Inflammatory macrophage treated with lipopolysaccharide for 1 hour (primary cell): ENCODE data around the gene LDHD.
"Not testable (repeated sequence)": the region's sequence is repeated elsewhere in the genome, so short reads cannot be mapped to it uniquely, and the experiment has no call there.

ENCODE experiments used
- DNase-seq, 2 donors: peaks; one replicate each; pipeline ENCODE4 v3.0.0-alpha.2; 2020 to 2022

The LDHD gene

GRCh38 chr16:75099075-75099667 lies 17.4 kb downstream of the LDHD start:
- DNase-seq: no peak

DNA sequence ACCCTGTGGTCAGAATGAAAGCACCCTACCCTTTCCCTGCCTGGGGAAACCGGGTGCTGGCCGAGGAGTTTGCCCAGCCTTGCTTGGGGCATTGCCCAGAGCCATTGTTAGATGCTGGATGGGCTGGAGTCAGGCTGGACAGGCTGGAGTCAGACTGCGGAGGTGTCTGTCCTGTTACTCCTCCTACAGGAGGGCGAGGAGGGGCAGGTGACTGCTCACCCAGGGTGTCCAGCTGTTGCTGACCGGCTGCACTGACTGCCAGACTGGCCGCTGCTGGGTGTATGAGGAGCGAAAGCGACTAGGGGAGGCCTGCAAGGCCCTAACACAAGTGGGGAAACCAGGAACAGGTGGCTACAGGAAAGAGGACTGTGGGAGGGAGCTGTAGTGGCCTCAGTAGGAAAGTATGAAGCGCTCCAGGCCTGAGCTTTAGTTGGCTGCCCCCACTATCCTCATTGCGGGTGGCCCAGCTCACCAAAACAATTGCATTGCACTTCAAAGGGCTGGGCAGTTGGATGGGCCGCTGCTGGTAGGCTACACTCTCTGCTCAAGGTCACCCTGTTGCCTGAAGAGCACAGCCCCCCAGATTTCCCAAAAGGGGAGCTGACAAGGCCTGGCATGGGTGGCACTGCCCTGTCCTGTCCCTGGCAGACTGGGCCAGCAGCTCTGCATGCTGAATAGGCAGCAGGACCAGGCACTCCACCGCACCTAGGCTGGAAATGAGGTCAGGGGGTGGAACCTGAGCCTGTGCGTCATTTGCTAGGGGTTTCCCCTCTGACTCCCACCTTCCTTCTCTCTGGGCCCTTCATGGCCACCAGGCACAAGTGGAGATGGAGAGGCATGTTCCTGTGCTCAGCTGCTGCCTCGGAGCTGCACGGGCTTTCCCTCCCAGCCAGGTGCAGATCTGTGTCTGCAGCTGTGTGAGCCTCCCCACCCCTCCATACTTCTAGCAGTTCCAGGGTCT lies 18.4 kb downstream of the LDHD start:
- no peak for DNase-seq

DNA sequence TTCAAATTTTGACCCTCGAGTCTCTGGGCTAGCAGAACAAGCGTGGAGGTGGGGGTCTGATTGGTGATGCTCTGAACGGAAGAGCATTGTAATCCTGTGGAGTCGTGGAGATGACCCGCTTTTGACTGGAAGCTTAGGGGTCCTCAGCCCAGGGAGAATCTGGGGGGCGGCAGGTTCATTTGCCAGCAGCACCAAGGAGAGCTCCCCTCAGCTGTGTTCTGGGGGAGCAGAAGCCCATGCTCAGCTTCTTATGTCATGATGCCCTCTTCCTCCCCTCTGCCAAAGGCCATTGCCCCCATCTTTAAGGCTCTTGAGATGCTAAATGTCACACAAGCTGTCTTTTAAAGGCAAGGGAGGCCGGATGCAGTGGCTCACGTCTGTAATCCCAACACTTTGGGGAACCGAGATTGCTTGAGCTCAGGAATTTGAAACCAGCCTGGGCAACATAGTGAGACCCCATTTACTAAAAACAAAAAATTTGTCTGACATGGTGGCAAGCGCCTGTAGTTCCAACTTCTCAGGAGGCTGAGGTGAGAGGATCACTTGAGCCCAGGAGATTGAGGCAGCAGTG lies 19.3 kb downstream of the LDHD start:
- DNase-seq: no peak

DNA sequence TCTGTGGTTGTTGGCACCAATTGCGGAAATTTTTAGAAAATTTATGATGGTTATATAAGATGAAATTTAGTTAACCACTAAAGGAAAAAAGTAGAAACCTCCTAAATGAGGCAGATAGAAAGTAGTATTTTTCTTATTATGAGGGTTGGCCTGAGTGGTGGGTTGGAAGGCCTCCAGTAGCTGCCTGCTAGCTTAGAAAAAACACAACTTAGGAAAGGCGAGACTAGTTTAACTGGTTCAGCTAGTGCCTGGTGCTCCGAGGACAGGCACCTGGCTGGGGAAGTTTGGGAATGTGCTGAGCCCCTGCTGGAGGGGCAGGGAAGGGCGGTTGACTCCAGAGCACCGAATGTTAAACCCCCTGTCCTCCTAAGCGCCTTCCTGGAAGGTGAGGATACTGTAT lies 19.9 kb downstream of the LDHD start:
- no peak for DNase-seq

- DNase-seq: no peak
Measured at GRCh38 chr16:75095204-75095621, 21.4 kb downstream of the LDHD start.

DNA sequence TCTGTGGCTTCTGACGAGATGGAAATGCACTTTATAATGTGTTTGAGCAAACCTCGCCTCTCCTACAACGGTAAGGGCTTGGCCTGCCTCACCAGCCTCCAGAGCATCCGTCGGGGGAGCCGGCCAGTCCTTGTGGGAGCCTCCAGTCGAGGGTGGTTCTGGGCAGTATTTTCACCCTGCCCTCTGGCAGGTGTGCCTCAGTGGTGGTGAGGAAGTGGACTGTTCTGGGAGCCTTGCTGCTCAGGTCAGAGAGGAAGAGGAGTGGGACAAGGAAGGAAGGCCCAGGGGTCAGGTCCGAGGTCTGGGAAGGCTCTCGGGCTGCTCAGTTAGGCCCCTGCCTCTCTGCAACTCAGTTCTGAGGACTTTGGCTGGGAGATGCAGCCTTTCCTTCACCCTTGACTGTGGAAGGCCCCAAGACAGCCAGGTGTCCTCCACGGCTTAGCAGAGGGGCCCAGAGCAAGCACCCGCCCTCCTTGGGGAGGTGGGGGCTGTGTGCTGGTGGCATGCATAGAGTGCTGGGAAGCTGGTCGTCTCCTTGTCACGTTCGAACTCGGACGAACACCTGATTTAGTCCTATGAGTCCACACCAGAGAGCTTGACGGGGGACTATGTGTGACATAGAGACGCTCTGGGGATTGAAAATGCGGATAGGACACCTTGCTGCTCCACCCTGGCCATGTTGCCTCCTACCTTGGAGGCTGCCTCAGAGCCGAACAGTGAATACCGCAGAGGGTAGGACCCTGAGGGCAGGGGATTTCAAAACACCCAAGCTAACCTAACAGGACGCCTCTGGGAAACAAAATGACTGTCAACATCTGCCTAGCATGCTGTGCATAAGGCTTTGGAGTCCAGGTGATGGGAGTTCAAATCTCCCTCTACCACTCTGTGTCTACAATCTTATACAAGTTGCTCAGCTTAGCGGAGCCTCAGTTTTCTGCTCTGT lies 22.7 kb downstream of the LDHD start:
- no peak for DNase-seq

GRCh38 chr16:75092777-75093176 lies 23.8 kb downstream of the LDHD start:
- DNase-seq: no peak

GRCh38 chr16:75091619-75092018 lies 25.0 kb downstream of the LDHD start:
- DNase-seq: not testable (repeated sequence)

GRCh38 chr16:75090899-75091298 lies 25.7 kb downstream of the LDHD start:
- DNase-seq: not testable (repeated sequence)

DNA sequence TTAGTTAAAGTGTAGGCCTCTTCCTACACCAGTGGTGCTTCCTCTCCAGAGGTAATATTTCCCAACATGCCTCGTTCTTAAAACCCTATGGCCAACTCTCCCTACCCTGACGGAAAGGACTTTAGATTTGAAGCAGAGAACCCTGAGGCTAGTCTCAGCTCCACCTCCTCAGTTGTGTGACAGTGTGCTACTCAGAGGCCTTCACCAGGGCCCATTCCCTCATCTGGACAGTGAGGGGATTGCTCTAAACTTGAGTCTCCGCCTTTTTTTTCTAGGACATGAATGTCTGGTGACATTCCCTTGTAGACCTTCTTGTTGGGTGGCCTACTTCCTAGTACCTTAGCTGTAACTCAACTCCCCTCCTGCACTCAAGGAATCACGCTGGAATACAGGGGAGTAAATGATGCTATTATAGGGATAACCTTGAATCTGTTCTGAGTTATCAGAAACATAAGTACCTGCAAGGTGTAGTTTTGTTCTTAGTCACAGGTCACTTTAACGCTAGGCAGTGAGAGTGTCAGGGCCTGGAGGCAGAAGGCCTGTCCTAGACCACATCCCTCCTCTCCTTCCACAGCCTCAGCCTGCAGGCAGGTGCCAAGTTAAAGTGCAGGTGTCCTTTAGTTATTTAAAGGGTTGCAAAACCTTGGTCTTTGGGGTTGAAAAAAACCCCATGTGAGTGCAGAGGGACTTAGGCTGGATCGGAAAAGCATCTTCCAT lies 26.9 kb downstream of the LDHD start:
- no peak for DNase-seq

DNA sequence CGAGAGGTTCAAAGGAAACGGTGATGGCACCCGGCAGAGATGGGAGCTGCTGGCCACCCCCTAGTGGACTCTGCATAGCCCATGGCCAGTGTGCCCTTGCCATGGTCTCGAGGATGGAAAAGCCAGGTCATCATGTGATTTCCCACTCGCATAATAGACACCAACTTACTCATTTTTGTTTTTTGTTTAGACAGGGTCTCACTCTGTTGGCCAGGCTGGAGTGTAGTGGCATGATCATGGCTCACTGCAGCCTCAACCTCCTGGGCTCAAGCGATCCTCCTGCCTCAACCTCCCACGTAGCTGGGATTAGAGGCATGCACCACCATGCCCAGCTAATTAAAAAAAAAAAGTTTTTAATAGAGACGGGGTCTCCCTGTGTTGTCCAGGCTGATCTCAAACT lies 27.6 kb downstream of the LDHD start:
- no peak for DNase-seq

- no peak for DNase-seq
Measured at GRCh38 chr16:75088216-75088615, 28.4 kb downstream of the LDHD start.

DNA sequence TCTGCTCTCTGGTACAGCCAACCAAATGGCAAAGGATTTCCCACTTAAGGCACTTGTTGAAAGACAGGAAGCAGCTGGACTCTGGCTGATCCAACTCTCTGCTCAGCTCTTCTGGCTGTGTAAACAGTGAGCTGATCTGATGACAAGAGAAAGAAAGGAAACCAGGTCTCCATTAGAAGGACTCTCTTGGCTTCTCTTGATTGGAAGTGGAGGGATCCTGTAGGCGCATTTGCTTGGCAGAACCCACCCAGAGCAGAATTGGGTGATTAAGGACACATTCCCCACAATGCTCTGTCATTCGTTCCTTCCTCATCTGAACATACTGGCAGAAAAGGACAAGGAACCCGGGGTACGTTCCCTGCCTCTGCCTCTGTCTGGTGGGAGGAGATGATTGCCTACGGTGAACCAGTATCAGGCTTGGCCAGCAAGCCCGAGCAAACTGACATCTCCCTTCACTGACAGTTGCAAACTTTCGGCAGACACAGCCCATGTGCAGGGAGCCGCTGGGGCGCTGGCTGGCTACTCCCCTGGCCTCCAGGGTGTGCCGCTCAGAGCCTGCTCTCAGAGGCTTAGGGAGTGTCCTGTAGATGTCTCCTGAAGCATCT lies 29.1 kb downstream of the LDHD start:
- DNase-seq: no peak

DNA sequence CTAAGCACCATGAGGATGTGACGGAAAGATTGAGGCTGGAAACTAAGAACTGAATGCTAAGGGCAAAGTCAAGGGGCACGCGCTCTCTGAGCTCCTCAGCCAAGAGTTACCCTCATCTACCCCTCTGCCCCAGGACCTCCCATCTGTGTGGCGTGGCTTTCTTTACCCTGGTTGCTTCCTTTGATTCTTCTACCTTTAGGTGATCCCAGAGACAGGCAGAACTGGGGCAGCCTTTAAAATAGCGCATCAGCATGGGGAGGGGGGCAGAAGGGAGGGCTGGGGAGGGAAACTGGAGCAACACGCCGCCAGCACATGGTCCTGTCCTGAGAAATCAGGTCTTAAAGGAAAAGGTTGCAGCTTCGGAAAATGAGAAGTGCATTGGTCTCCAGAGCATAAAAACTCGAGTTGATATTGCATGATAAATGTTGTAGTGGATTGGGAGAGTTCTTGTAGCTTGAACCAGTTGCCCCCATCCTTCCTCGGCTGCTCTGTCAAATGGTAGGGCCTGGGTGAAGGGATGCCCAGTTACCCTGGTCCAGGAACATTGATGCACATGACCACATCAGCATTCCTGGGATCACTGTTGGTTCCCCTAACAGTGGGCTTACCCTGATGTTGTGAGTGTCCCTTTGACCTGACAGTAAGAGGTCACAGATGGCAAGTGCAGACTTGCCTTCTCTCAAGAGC lies 29.7 kb downstream of the LDHD start:
- no peak for DNase-seq

DNA sequence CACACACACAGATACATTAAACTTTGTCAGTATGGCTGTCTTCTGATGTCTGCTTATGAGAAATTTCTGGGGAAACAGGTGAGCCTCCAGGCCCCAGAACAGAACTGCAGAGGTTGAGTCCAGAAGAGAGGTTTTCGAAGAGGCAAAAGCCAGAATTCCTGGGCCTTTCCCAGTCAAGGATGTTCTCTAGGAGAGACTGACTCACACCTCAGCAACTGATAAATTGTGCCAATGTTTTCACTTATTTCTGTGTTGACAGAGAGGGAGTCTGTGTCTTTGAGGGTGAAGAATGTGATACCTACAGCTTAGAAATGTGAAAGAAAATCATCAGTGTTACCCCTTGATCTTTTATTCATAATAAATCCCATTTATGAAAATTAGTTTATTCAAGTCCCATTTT lies 30.3 kb downstream of the LDHD start:
- DNase-seq: no peak

DNA sequence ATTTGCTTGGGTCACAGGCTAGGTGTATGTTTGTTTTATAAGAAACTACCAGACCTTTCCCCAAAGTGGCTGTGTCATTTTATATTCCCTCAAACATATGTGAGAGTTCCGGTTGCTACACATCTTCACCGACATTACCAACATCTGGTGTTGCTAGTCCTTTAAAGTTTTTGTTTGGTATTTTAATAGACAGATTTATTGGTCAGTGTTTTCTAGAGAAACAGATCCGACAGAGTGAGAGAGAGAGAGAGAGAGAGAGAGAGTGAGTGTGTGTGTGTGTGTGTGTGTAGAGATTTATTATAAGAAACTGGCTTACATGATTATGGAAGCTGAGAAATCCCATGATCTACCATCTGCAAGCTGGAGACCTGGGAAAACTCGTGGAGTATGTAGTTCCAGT lies 31.0 kb downstream of the LDHD start:
- DNase-seq: no peak

DNA sequence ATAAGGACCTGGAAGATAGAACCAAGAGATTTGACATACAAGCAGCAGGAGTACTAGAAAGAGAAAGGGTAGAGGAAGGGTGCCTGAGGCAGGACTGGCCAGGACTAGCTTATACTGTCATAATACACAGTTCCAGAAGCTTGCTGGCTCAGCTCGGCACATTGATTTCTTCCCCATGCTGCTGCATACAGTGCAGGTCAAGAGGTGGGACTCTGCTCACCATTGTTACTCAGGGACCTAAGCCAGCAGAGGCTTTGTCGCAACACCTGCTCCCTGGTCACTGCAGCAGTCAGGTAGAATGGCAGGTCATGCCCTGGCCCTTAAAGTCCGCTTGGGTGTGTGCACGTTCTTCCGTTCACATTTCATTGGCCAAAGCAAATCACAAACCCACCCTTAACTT lies 32.8 kb downstream of the LDHD start:
- no peak for DNase-seq

DNA sequence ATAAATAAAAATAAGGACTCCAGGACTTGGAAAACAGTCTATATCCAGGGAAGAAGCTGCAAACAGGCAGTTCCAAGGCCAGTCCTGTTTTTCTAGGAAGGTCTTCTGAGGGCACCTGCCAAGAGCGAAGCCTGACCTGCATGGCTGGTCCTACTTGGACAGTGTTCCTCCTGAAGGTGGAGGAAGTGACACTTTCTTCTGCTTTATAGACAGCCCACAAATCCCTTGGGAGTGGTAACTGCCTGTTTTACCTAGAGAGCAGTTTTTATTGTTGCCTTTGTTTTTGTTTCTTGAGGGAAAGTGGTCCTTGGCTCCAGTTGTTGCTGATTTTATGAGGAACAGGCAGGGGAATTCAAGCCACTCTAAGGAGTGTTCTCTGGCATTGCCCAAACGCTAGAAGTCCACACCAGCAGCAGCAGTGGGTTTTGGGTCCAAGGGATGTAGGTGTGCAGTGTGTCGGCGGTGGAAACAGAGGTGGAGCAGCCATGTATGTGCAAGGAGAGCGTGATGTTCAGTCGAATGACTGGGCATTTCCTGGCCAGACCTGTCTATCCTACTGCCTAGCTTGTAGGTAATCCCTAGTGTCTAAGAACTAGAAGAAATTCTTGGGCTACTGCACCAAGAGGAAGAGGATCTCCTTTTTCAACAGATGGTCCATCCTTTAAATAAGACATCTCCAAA lies 35.3 kb downstream of the LDHD start:
- no peak for DNase-seq

- peak; percentile 62 to 81 for DNase-seq
Measured at GRCh38 chr16:75080205-75081029, 36.2 kb downstream of the LDHD start.
